Kidney (tissue), 14 donors: Measurements from ENCODE around the gene GDA. TPM values are rescaled to one million over a fixed set of nuclear protein-coding genes. Genes with fewer than 3 reads are reported as not detected.

Experiments used
- DNase-seq, 5 donors: peaks; one replicate each; pipeline ENCODE4 v3.0.0-alpha.2; 2013 to 2020
- FAIRE-seq: peaks from 2 replicates; lab custom pipeline; 2012; peaks lifted over from hg19 to GRCh38; lab: Jason Lieb, UNC
- H3K27ac ChIP-seq, 2 donors: one replicate each; pipeline ENCODE4 v1.7.0; 2013; ENCODE audit warnings: low read depth in 2 of 2, low read length in 2 of 2, inconsistent platforms in 1 of 2
- H3K27me3 ChIP-seq: one replicate; pipeline ENCODE4 v1.7.1; 2013; ENCODE audit warnings: low read length, inconsistent platforms; ENCODE audit not compliant: control insufficient read depth, insufficient read depth
- H3K36me3 ChIP-seq, 3 donors: one replicate each; pipeline versions ENCODE4 v1.7.0 to v1.7.1; 2013; ENCODE audit warnings: low read length in 3 of 3, control low read depth in 1 of 3, inconsistent platforms in 1 of 3; ENCODE audit not compliant: insufficient read depth in 3 of 3, control insufficient read depth in 2 of 3
- H3K4me1 ChIP-seq, 3 donors: one replicate each; pipeline versions ENCODE4 v1.7.0 to v1.7.1; 2013; ENCODE audit warnings: low read length in 3 of 3, inconsistent platforms in 1 of 3, low read depth in 1 of 3; ENCODE audit not compliant: control insufficient read depth in 2 of 3, insufficient read depth in 2 of 3
- H3K4me3 ChIP-seq, 3 donors: one replicate each; pipeline versions ENCODE4 v1.7.0 to v1.8.1; 2013; ENCODE audit warnings: low read length in 3 of 3, control low read depth in 1 of 3, inconsistent platforms in 1 of 3
- H3K9ac ChIP-seq, 3 donors: one replicate each; pipeline versions ENCODE4 v1.7.0 to v1.7.1; 2013; ENCODE audit warnings: low read length in 3 of 3, control low read depth in 1 of 3, inconsistent platforms in 1 of 3
- H3K9me3 ChIP-seq, 3 donors: one replicate each; pipeline versions ENCODE4 v1.7.0 to v1.7.1; 2013; ENCODE audit warnings: low read length in 3 of 3, control low read depth in 1 of 3, inconsistent platforms in 1 of 3; ENCODE audit not compliant: control insufficient read depth in 2 of 3, insufficient read depth in 1 of 3
- CTCF ChIP-seq: IDR thresholded peaks from 3 replicates; pipeline ENCODE4 v1.5.1; 2012; ENCODE audit warnings: mild to moderate bottlenecking, moderate library complexity, borderline replicate concordance; ENCODE audit not compliant: insufficient read depth; ENCODE audit errors: extremely low read depth
- intact Hi-C: fragments of 100-400 bp; cut with DNase I; formaldehyde crosslinking; loops from one replicate; pipeline ENCODE4 v1.11.1; 2022
- polyA plus RNA-seq: library from polyadenylated mRNA; stranded (reverse); fragments of 350-450 nt; fragmentation: Illumina TruSeq; extraction: RNeasy Lipid Tissue Mini Kit (QIAGEN cat#74804); gene quantifications from one replicate; pipeline ENCODE4 v1.2.3, GENCODE V29; 2014; ENCODE audit warnings: low read depth, low replicate concordance; ENCODE audit not compliant: insufficient read depth
- total RNA-seq: library from RNA; stranded (reverse); fragmentation: NEBNext Ultra II Directional; extraction: Animal tissue kit (Norgen Biotek cat#: 25700); gene quantifications from one replicate; pipeline ENCODE4 v1.2.1, GENCODE V29; 2021
- donor health status: control.
- donor health status: control.
- donor health status: control.
- donor health status: control.
- donor health status: control.
- donor health status: DM: yes; HTN: yes; CAD: no.
- donor health status: Normal renal cell carcinoma (clear cell type).

GDA gene
- total and polyA plus RNA-seq, 2 donors from 2014 or later, result 31.4 to 88.1 TPM

DNA sequence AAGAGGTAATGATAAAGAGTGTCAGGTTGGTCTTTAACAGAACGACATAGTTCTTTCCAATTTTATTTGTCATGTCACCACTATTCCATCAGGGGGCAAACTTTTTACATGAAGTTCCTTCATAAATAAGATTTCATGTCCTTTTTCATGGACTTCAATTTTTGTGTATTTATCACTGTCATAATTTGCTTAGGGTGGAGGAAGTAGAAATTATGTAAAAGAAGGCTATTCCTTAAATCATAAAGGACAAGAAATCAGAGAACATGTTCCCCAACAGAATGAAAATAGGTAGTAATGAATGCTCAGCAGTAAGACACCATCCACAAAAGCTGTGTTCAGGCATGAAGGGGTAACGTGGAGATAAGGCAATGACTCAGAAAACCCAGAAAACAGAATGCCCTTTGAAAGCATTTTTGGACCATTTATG lies 143.0 kb downstream of the GDA start:
- TF ChIP-seq CTCF, result peak; percentile 53
- peak in 2 of 5 donors; percentile 33 to 47 for DNase-seq
- Histone ChIP-seq H3K27ac (peak overlapping the region in 1 of 2 donors; percentile 4), H3K9ac (no peak overlapping the region), H3K27me3 (no peaks in the 10 kb centered on the region), H3K36me3 (no peaks in the 10 kb centered on the region), H3K9me3 (no peaks in the 10 kb centered on the region), H3K4me1 (peaks cover 3 to 15% (median 14%) of the 10 kb centered on the region in 3 donors), H3K4me3 (no peak overlapping the region)
- FAIRE-seq, result peak; percentile 99
- intact Hi-C loops, result no loop called here

DNA sequence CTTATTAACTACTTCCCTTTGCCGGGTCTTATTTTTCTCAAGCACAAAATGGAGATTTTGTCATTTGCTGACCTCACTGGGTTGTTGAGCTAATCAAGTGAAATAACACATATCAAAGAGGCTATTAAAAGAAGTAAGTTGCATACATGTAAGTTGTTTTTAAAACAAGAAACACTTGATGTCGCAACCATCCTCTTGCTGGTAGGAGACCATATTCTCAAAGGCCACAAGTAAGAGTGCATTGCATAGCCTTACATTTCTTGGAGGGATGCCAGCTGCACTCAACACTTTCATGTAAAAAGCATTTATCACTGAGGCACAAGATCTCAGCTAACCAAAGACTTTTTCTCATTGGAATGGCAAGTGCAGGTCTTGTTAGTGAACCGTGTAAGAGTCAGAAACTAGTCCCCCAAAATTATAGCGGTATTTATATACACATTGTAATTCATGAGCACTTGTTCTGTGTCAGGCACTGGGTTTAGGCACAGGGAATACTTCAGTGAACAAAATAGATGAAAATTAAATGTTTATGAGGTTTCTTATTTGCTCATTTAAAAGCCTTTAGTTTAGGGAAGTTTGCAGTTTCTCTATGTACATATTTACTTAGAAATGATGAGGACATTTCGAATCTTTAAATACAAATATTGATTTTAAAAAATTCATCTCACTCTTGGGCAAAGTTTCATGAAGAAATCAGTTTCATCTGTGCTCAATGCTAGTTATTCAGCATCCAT lies 143.8 kb downstream of the GDA start:
- intact Hi-C loops, result no loop called here
- peak overlapping the region in 1 of 3 donors; percentile 10 for H3K4me3 ChIP-seq
- no peak overlapping the region for H3K9ac ChIP-seq
- H3K27ac ChIP-seq, result peak overlapping the region; percentile 4 to 37
- H3K9me3 ChIP-seq, result no peaks in the 10 kb centered on the region
- peak in 3 of 5 donors; percentile 38 to 71 (median 64) for DNase-seq
- no peaks in the 10 kb centered on the region for H3K27me3 ChIP-seq
- no peak for FAIRE-seq
- no peak for TF ChIP-seq CTCF
- no peaks in the 10 kb centered on the region for H3K36me3 ChIP-seq
- peaks cover 3 to 15% (median 14%) of the 10 kb centered on the region in 3 donors for H3K4me1 ChIP-seq

GRCh38 chr9:72294936-72295335 lies 145.7 kb downstream of the GDA start:
- TF ChIP-seq CTCF, result no peak
- Histone ChIP-seq H3K9ac (no peak overlapping the region), H3K9me3 (no peaks in the 10 kb centered on the region), H3K36me3 (no peaks in the 10 kb centered on the region), H3K4me1 (peaks cover 3 to 15% (median 14%) of the 10 kb centered on the region in 3 donors), H3K27me3 (no peaks in the 10 kb centered on the region), H3K4me3 (peak overlapping the region in 2 of 3 donors; percentile 19 to 32), H3K27ac (peak overlapping the region; percentile 73 to 76)
- FAIRE-seq (no peak), DNase-seq (peak in 2 of 5 donors; percentile 17 to 33)
- intact Hi-C loops, result no loop called here
